SK-N-SH treated with all-trans-retinoic acid at 6 μM for 48 hours (cell line): ENCODE results near the gene CDHR4.
"Not testable (repeated sequence)": the region's sequence is repeated elsewhere in the genome, so short reads cannot be mapped to it uniquely, and the experiment has no call there.

ENCODE experiments used
- ATAC-seq: fragments of 200-7000 bp; cut with Tn5 transposase; 3 replicates; pipeline ENCODE4 v1.9.1; 2020; ENCODE audit warnings: mild to moderate bottlenecking, moderate library complexity
- ARNTL ChIP-seq: fragments of 450-650 bp; formaldehyde crosslinking; IDR thresholded peaks from 2 replicates; pipeline ENCODE4 v1.5.0; 2020; ENCODE audit warnings: low read depth, mild to moderate bottlenecking, moderate library complexity, borderline replicate concordance
- BACH2 ChIP-seq: fragments of 250-450 bp; sonication (Bioruptor Pico); IDR thresholded peaks from 2 replicates; pipeline ENCODE4 v1.9.0; 2021; ENCODE audit warnings: mild to moderate bottlenecking, borderline replicate concordance
- CREB5 ChIP-seq: fragments of 250-450 bp; sonication (Bioruptor Pico); IDR thresholded peaks from 2 replicates; pipeline ENCODE4 v1.5.1; 2020; ENCODE audit warnings: low read depth, mild to moderate bottlenecking, moderate library complexity
- CSDC2 ChIP-seq: fragments of 250-450 bp; sonication (Bioruptor Pico); IDR thresholded peaks from 2 replicates; pipeline ENCODE4 v1.5.0; 2020; ENCODE audit warnings: mild to moderate bottlenecking, moderate library complexity
- CSRNP3 ChIP-seq: fragments of 250-450 bp; sonication (Bioruptor Pico); IDR thresholded peaks from 2 replicates; pipeline ENCODE4 v1.5.1; 2021; ENCODE audit warnings: mild to moderate bottlenecking, moderate library complexity
- ESRRG ChIP-seq: fragments of 250-450 bp; sonication (Bioruptor Pico); IDR thresholded peaks from 2 replicates; pipeline ENCODE4 v1.6.1; 2021; ENCODE audit warnings: mild to moderate bottlenecking
- GLIS3 ChIP-seq: fragments of 250-450 bp; sonication (Bioruptor Pico); IDR thresholded peaks from 2 replicates; pipeline ENCODE4 v1.5.0; 2020; ENCODE audit warnings: mild to moderate bottlenecking, moderate library complexity
- ISL1 ChIP-seq: fragments of 250-450 bp; sonication (Bioruptor Pico); IDR thresholded peaks from 2 replicates; pipeline ENCODE4 v2.1.2; 2022; ENCODE audit warnings: mild to moderate bottlenecking, moderate library complexity
- PPARA ChIP-seq: fragments of 250-450 bp; sonication (Bioruptor Pico); IDR thresholded peaks from 2 replicates; pipeline ENCODE4 v1.5.0; 2020; ENCODE audit warnings: mild to moderate bottlenecking, borderline replicate concordance
- RARB ChIP-seq: fragments of 250-450 bp; sonication (Bioruptor Pico); IDR thresholded peaks from 2 replicates; pipeline ENCODE4 v1.8.0; 2021; ENCODE audit warnings: mild to moderate bottlenecking, moderate library complexity
- SNAI2 ChIP-seq: fragments of 250-450 bp; sonication (Bioruptor Pico); IDR thresholded peaks from 2 replicates; pipeline ENCODE4 v1.5.0; 2020; ENCODE audit warnings: mild to moderate bottlenecking, moderate library complexity
- TCF4 ChIP-seq: fragments of 250-450 bp; sonication (Bioruptor Pico); IDR thresholded peaks from 2 replicates; pipeline ENCODE4 v1.8.0; 2021; ENCODE audit warnings: mild to moderate bottlenecking, moderate library complexity, borderline replicate concordance
- TOX ChIP-seq: fragments of 250-450 bp; sonication (Bioruptor Pico); IDR thresholded peaks from 2 replicates; pipeline ENCODE4 v1.8.0; 2021; ENCODE audit warnings: mild to moderate bottlenecking, moderate library complexity, borderline replicate concordance
- TSHZ2 ChIP-seq: fragments of 250-450 bp; sonication (Bioruptor Pico); IDR thresholded peaks from 2 replicates; pipeline ENCODE4 v1.5.0; 2020; ENCODE audit warnings: mild to moderate bottlenecking, moderate library complexity
- ZC3H10 ChIP-seq: fragments of 250-450 bp; sonication (Bioruptor Pico); IDR thresholded peaks from 2 replicates; pipeline ENCODE4 v1.5.1; 2021; ENCODE audit warnings: mild to moderate bottlenecking, moderate library complexity
- ZFP3 ChIP-seq: fragments of 250-450 bp; sonication (Bioruptor Pico); IDR thresholded peaks from 2 replicates; pipeline ENCODE4 v1.5.0; 2020; ENCODE audit warnings: mild to moderate bottlenecking, moderate library complexity
- ZFP30 ChIP-seq: fragments of 450-650 bp; formaldehyde crosslinking; IDR thresholded peaks from 2 replicates; pipeline ENCODE4 v1.5.0; 2022; ENCODE audit warnings: mild to moderate bottlenecking, moderate library complexity
- ZNF565 ChIP-seq: fragments of 450-650 bp; formaldehyde crosslinking; conservative IDR thresholded peaks from 2 replicates; pipeline ENCODE4 v1.5.0; 2020; ENCODE audit warnings: low read depth, mild to moderate bottlenecking, moderate library complexity
- ZNF70 ChIP-seq: fragments of 450-650 bp; formaldehyde crosslinking; IDR thresholded peaks from 2 replicates; pipeline ENCODE4 v1.5.0; 2020; ENCODE audit warnings: mild to moderate bottlenecking, moderate library complexity
- ZNF8 ChIP-seq: fragments of 450-650 bp; formaldehyde crosslinking; IDR thresholded peaks from 2 replicates; pipeline ENCODE4 v1.5.0; 2020; ENCODE audit warnings: mild to moderate bottlenecking, moderate library complexity
- TF ChIP-seq, protein P1 (sequence below): fragments of 250-450 bp; sonication (Bioruptor Pico); IDR thresholded peaks from 2 replicates; pipeline ENCODE4 v1.8.0; 2021; ENCODE audit warnings: low read depth, mild to moderate bottlenecking, moderate library complexity, borderline replicate concordance

Gene CDHR4

DNA sequence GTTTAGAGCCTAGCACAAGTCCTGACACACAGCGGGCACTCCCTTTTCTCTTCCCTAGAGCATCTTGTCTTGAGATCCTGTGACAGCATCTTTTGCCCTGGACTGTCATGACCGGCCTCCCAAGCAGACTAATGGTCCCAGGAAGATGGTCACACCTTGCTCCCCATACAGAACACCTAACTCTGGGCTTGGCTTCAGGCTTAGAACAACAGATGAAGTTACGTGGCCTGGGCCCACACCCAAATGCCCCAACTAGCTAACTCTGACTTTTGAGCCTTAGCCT is 12.6 kb downstream of the CDHR4 start:
- TF ChIP-seq CSRNP3 (CRISPR knock-in tag), result no peak
- TF ChIP-seq ZC3H10 (CRISPR knock-in tag), result no peak
- TF ChIP-seq, all 23 proteins: peak for 0
- ATAC-seq, result no peak

- peak; percentile 99 for ATAC-seq
- TF ChIP-seq ISL1, result no peak
- no peak for TF ChIP-seq ZNF8
- no peak for TF ChIP-seq TOX
- TF ChIP-seq RARB (CRISPR knock-in tag), result no peak
- TF ChIP-seq CSRNP3 (CRISPR knock-in tag), result no peak
- TF ChIP-seq ZC3H10 (CRISPR knock-in tag), result no peak
- TF ChIP-seq ZFP30 (CRISPR knock-in tag), result no peak
- TF ChIP-seq, protein P1, sequence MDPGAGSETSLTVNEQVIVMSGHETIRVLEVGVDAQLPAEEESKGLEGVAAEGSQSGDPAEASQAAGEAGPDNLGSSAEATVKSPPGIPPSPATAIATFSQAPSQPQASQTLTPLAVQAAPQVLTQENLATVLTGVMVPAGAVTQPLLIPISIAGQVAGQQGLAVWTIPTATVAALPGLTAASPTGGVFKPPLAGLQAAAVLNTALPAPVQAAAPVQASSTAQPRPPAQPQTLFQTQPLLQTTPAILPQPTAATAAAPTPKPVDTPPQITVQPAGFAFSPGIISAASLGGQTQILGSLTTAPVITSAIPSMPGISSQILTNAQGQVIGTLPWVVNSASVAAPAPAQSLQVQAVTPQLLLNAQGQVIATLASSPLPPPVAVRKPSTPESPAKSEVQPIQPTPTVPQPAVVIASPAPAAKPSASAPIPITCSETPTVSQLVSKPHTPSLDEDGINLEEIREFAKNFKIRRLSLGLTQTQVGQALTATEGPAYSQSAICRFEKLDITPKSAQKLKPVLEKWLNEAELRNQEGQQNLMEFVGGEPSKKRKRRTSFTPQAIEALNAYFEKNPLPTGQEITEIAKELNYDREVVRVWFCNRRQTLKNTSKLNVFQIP (CRISPR knock-in tag), result no peak
- peak; percentile 77; the same call in 1 of the 2 replicates for TF ChIP-seq ZFP3 (CRISPR knock-in tag)
- no peak for TF ChIP-seq PPARA (CRISPR knock-in tag)
- TF ChIP-seq ARNTL (CRISPR knock-in tag), result no peak
- no peak for TF ChIP-seq ESRRG (CRISPR knock-in tag)
- peak; percentile 78; the same call in 1 of the 2 replicates for TF ChIP-seq TSHZ2 (CRISPR knock-in tag)
- no peak for TF ChIP-seq SNAI2
- 0 out of 2 replicates have a peak, but pooled peaks have one; percentile 82 for TF ChIP-seq CSDC2 (CRISPR knock-in tag)
- TF ChIP-seq GLIS3, result peak; percentile 86
- no peak for TF ChIP-seq BACH2 (CRISPR knock-in tag)
- TF ChIP-seq ZNF565 (CRISPR knock-in tag), result peak; percentile 64; the same call in 1 of the 2 replicates
- TF ChIP-seq CREB5 (CRISPR knock-in tag), result no peak
- TF ChIP-seq ZNF70 (CRISPR knock-in tag), result no peak
Measured at GRCh38 chr3:49786357-49787181, 13.1 kb downstream of the CDHR4 start, which contains the start of gene IP6K1. Gene IP6K1, minus strand, starts transcription at chr3:49786542. Its CDS starts 38,502 bp downstream, at chr3:49748040.

DNA sequence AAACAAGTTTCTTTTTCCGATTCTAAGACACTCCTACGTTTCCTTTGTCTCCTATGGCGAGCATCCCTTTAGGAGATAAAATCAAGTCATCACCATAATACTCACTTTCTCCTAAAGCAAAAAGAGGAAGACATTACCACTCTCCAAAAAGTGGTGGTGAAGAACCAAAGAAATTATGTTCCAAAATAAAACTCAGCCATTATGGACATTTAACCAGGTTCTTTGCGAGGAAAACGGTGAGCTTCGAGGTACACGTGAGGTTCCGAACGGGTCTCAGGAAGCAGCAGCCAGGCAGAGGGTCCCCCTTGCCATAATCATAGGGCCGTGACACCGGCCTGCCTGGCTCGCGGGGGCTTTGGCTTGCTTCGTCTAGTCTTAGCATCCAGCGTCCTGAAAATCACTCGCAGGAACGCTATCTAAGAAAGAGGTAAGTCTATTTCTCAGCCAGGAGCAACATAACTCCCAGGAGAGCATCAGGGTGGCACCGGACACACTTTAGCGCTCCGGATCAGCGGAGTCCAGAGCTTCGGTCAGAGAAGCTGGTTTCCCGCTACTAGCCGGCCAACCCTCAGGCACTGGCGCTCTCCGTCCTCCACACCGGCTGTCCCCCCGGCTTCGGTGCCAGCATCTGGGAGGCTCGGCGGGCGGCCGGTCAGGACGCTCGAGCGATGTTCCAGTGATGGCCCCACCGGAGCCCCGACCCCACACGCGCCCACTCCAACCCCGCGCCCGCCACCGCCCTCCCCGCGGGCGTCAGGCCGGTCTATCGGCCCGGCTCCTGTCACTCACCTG is 13.9 kb downstream of the CDHR4 start:
- TF ChIP-seq ISL1 (no peak), GLIS3 (no peak), ESRRG (CRISPR knock-in tag) (no peak), ZFP30 (CRISPR knock-in tag) (no peak), TCF4 (no peak), TSHZ2 (CRISPR knock-in tag) (no peak), BACH2 (CRISPR knock-in tag) (no peak)
- ATAC-seq, result peak; percentile 67

DNA sequence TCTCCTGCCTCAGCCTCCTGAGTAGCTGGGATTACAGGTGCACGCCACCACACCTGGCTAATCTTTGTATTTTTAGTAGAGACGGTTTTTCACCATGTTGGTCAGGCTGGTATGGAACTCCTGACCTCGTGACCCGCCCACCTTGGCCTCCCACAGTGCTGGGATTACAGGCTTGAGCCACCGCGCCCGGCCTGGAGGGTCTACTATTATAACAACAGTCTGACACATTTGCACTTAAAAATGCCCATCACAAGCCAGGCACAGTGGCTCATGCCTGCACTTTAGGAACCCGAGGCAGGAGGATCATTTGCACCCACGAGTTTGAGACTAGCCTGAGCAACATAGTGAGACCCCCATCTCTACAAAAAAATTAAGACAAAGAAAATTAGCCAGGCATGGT is 17.4 kb downstream of the CDHR4 start:
- ATAC-seq, result not testable (repeated sequence)
